Loucy (cell line): ENCODE data around the gene C19orf67.
"Not testable (repeated sequence)": the region's sequence is repeated elsewhere in the genome, so short reads cannot be mapped to it uniquely, and the experiment has no call there.

Experiments
- EZH2phosphoT487 ChIP-seq: fragments of 200-600 bp; IDR thresholded peaks from 2 replicates; pipeline ENCODE4 v1.6.1; 2018; ENCODE audit warnings: antibody characterized with exemption, mild to moderate bottlenecking, moderate library complexity, borderline replicate concordance
- TF ChIP-seq, protein P1 (sequence below): fragments of 200-600 bp; sonication (generic); conservative IDR thresholded peaks from 2 replicates; pipeline ENCODE4 v1.5.1; 2014; ENCODE audit warnings: mild to moderate bottlenecking, antibody characterized with exemption, low read length

DNA sequence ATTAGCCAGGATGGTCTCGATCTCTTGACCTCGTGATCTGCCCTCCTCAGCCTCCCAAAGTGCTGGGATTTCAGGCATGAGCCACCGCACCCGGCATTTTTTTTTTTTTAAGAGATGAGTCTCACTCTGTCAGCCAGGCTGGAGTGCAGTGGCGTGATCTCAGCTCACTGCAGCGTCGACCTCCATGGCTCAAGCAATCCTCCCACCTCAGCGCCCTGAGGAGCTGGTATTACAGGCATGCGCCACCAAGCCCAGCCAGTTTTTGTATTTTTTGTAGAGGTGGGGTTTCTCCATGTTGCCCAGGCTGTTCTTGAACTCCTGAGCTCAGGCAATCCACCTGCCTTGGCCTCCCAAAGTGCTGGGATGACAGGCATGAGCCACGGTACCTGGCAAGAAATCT lies 37.7 kb downstream of the C19orf67 start:
- TF ChIP-seq, protein P1, sequence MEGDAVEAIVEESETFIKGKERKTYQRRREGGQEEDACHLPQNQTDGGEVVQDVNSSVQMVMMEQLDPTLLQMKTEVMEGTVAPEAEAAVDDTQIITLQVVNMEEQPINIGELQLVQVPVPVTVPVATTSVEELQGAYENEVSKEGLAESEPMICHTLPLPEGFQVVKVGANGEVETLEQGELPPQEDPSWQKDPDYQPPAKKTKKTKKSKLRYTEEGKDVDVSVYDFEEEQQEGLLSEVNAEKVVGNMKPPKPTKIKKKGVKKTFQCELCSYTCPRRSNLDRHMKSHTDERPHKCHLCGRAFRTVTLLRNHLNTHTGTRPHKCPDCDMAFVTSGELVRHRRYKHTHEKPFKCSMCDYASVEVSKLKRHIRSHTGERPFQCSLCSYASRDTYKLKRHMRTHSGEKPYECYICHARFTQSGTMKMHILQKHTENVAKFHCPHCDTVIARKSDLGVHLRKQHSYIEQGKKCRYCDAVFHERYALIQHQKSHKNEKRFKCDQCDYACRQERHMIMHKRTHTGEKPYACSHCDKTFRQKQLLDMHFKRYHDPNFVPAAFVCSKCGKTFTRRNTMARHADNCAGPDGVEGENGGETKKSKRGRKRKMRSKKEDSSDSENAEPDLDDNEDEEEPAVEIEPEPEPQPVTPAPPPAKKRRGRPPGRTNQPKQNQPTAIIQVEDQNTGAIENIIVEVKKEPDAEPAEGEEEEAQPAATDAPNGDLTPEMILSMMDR, result not testable (repeated sequence)
- TF ChIP-seq EZH2phosphoT487, result not testable (repeated sequence)
